H1 (cell line): ENCODE data around the gene ACTN4. TPM values are rescaled to one million over a fixed set of nuclear protein-coding genes. Genes with fewer than 3 reads are reported as not detected.

ENCODE experiments used
- CTCF ChIA-PET: fragments of 300-600 bp; sonication (Branson Sonifier 250); formaldehyde crosslinking; loops from one replicate; lab custom pipeline; 2021; ENCODE audit not compliant: partially characterized antibody; lab: Charles Lee
- POLR2A ChIA-PET: fragments of 300-600 bp; sonication (Branson Sonifier 250); formaldehyde crosslinking; loops from one replicate; lab custom pipeline; 2021; ENCODE audit warnings: inconsistent platforms; ENCODE audit not compliant: partially characterized antibody; lab: Charles Lee
- DNase-seq, 2 experiments: peaks; one replicate each; pipeline versions ENCODE4 v3.0.0 to v3.0.0-alpha.2; 2010 to 2022; ENCODE audit warnings: low spot score in 2 of 2, low read depth in 1 of 2, mixed read lengths in 1 of 2
- FAIRE-seq: peaks from 2 replicates; lab custom pipeline; 2011; peaks lifted over from hg19 to GRCh38; lab: Jason Lieb, UNC
- H2AFZ ChIP-seq: 2 replicates; pipeline ENCODE4 v1.8.1; 2012; ENCODE audit warnings: low read length, inconsistent platforms
- H2AK5ac ChIP-seq: 2 replicates; pipeline ENCODE4 v1.6.1; 2013; ENCODE audit warnings: low read depth, low read length
- H2BK120ac ChIP-seq: replicated peaks from 2 replicates; pipeline ENCODE3; 2013; ENCODE audit warnings: low read depth, low read length, inconsistent platforms
- H2BK12ac ChIP-seq: 2 replicates; pipeline ENCODE4 v1.6.1; 2013; ENCODE audit warnings: low read depth, low read length
- H2BK15ac ChIP-seq: 2 replicates; pipeline ENCODE4 v1.6.1; 2013; ENCODE audit warnings: low read length
- H2BK20ac ChIP-seq: 2 replicates; pipeline ENCODE4 v1.6.1; 2013; ENCODE audit warnings: low read length
- H2BK5ac ChIP-seq: 2 replicates; pipeline ENCODE4 v1.6.1; 2013; ENCODE audit warnings: low read depth, low read length
- H3K14ac ChIP-seq: 2 replicates; pipeline ENCODE4 v1.6.1; 2013; ENCODE audit warnings: inconsistent platforms; ENCODE audit not compliant: insufficient read length
- H3K18ac ChIP-seq: 2 replicates; pipeline ENCODE4 v1.6.1; 2013; ENCODE audit warnings: low read length; ENCODE audit errors: extremely low read depth
- H3K23ac ChIP-seq: 2 replicates; pipeline ENCODE4 v1.6.1; 2013; ENCODE audit warnings: inconsistent platforms; ENCODE audit not compliant: insufficient read length
- H3K23me2 ChIP-seq: 2 replicates; pipeline ENCODE4 v1.6.1; 2013; ENCODE audit warnings: low read depth, low read length
- H3K27ac ChIP-seq: 2 replicates; pipeline ENCODE4 v1.6.1; 2011; ENCODE audit warnings: low read depth, low read length, inconsistent platforms
- H3K27me3 ChIP-seq, 4 experiments: replicated peaks in 1 of 4; 1 replicate in 1 of 4; 2 replicates in 3 of 4; pipeline versions ENCODE4 v1.6.1 to v1.8.1; 2011 to 2013; ENCODE audit warnings: low read length in 3 of 4, mild to moderate bottlenecking in 3 of 4, inconsistent platforms in 2 of 4, mixed read lengths in 2 of 4, moderate library complexity in 1 of 4; ENCODE audit not compliant: control insufficient read depth in 3 of 4, insufficient read depth in 3 of 4; ENCODE audit errors: extremely low read depth in 1 of 4
- H3K36me3 ChIP-seq, 4 experiments: 2 replicates each; pipeline versions ENCODE4 v1.6.1 to v1.8.1; 2011 to 2013; ENCODE audit warnings: mild to moderate bottlenecking in 4 of 4, low read length in 3 of 4, moderate library complexity in 2 of 4, control low read depth in 1 of 4, inconsistent platforms in 1 of 4; ENCODE audit not compliant: insufficient read depth in 4 of 4, control insufficient read depth in 2 of 4
- H3K4ac ChIP-seq: replicated peaks from 2 replicates; pipeline ENCODE3; 2013; ENCODE audit warnings: low read length, low read depth, mixed read lengths, inconsistent platforms; ENCODE audit not compliant: insufficient read length
- H3K4me1 ChIP-seq, 4 experiments: replicated peaks in 1 of 4; 1 replicate in 1 of 4; 2 replicates in 3 of 4; pipeline versions ENCODE4 v1.6.1 to v1.8.1; 2011 to 2013; ENCODE audit warnings: low read length in 3 of 4, inconsistent platforms in 2 of 4, mixed read lengths in 1 of 4; ENCODE audit not compliant: insufficient read depth in 4 of 4, control insufficient read depth in 3 of 4
- H3K4me2 ChIP-seq, 2 experiments: 2 replicates each; pipeline versions ENCODE4 v1.6.1 to v1.8.1; 2011 to 2013; ENCODE audit warnings: low read depth in 2 of 2, low read length in 2 of 2, control low read depth in 1 of 2, inconsistent platforms in 1 of 2, mild to moderate bottlenecking in 1 of 2; ENCODE audit not compliant: insufficient read depth in 1 of 2
- H3K4me3 ChIP-seq, 4 experiments: fragments of 200-600, 300-600 bp in 1 of 4; sonication (generic), shearing (Covaris generic), sonication (Bioruptor Twin) in 1 of 4; 2 replicates each; pipeline versions ENCODE4 v1.5.1 to v1.8.1; 2011 to 2016; ENCODE audit warnings: low read length in 4 of 4, low read depth in 3 of 4, control low read depth in 2 of 4, inconsistent platforms in 2 of 4, mild to moderate bottlenecking in 2 of 4, mixed read lengths in 1 of 4, moderate library complexity in 1 of 4; ENCODE audit not compliant: insufficient read depth in 2 of 4; ENCODE audit errors: extremely low read depth in 1 of 4
- H3K56ac ChIP-seq: replicated peaks from 2 replicates; pipeline ENCODE3; 2013; ENCODE audit warnings: low read depth, mild to moderate bottlenecking, mixed read lengths, low read length, inconsistent platforms; ENCODE audit not compliant: insufficient read length
- H3K79me1 ChIP-seq: 2 replicates; pipeline ENCODE4 v1.6.1; 2013; ENCODE audit warnings: low read depth, low read length, control low read depth
- H3K79me2 ChIP-seq, 2 experiments: 2 replicates each; pipeline versions ENCODE4 v1.6.1 to v1.8.1; 2012 to 2013; ENCODE audit warnings: low read length in 2 of 2, mild to moderate bottlenecking in 2 of 2, inconsistent platforms in 1 of 2; ENCODE audit not compliant: insufficient read depth in 2 of 2, control insufficient read depth in 1 of 2
- H3K9ac ChIP-seq, 4 experiments: replicated peaks in 1 of 4; 1 replicate in 1 of 4; 2 replicates in 3 of 4; pipeline versions ENCODE4 v1.6.1 to v1.8.1; 2011 to 2013; ENCODE audit warnings: low read depth in 3 of 4, low read length in 3 of 4, control low read depth in 2 of 4, mild to moderate bottlenecking in 2 of 4, moderate library complexity in 2 of 4, inconsistent platforms in 1 of 4; ENCODE audit errors: extremely low read depth in 1 of 4
- H3K9me3 ChIP-seq, 2 experiments: 2 replicates each; pipeline versions ENCODE4 v1.6.1 to v1.8.1; 2012 to 2013; ENCODE audit warnings: mild to moderate bottlenecking in 2 of 2, moderate library complexity in 2 of 2, control low read depth in 1 of 2, inconsistent platforms in 1 of 2, low read depth in 1 of 2, low read length in 1 of 2, mixed read lengths in 1 of 2; ENCODE audit not compliant: insufficient read depth in 2 of 2
- H4K20me1 ChIP-seq, 2 experiments: replicated peaks in 1 of 2; 2 replicates each; pipeline versions ENCODE3 to v1.8.1; 2011 to 2013; ENCODE audit warnings: inconsistent platforms in 2 of 2, low read length in 2 of 2, mild to moderate bottlenecking in 1 of 2; ENCODE audit not compliant: insufficient read depth in 2 of 2, control insufficient read depth in 1 of 2
- H4K5ac ChIP-seq: 2 replicates; pipeline ENCODE4 v1.6.1; 2013; ENCODE audit warnings: low read length, low read depth, mixed read lengths, inconsistent platforms; ENCODE audit not compliant: insufficient read length
- H4K8ac ChIP-seq: 2 replicates; pipeline ENCODE4 v1.8.0; 2013; ENCODE audit warnings: mild to moderate bottlenecking, moderate library complexity, low read length, inconsistent platforms; ENCODE audit not compliant: insufficient read depth; ENCODE audit errors: extremely low read depth
- H4K91ac ChIP-seq: replicated peaks from 2 replicates; pipeline ENCODE3; 2013; ENCODE audit warnings: low read length, mixed read lengths, inconsistent platforms; ENCODE audit not compliant: insufficient read length
- ASH2L ChIP-seq: fragments of 200-600, 300-600 bp; sonication (generic); IDR thresholded peaks from one replicate; pipeline ENCODE4 v1.7.1; 2017; ENCODE audit warnings: low read length
- SRF ChIP-seq: IDR thresholded peaks from 2 replicates; pipeline ENCODE4 v1.6.1; 2011; ENCODE audit warnings: mild to moderate bottlenecking, low read depth, low read length, moderate library complexity
- TEAD4 ChIP-seq: IDR thresholded peaks from 2 replicates; pipeline ENCODE4 v1.6.1; 2012; ENCODE audit warnings: low read depth, low read length, inconsistent platforms, mixed read lengths
- WGBS, 2 experiments: shearing (Covaris generic) in 1 of 2; methylation state at CpG; one replicate each; pipeline versions ENCODE4 v1.1.6 to v1.1.7; 2013 to 2015; ENCODE audit warnings: low lambda C conversion rate in 2 of 2, mixed read lengths in 2 of 2, inconsistent platforms in 1 of 2, low coverage in 1 of 2, missing lambda C conversion rate in 1 of 2; ENCODE audit not compliant: insufficient replicate concordance in 2 of 2, insufficient coverage in 1 of 2, insufficient read length in 1 of 2; ENCODE audit errors: extremely low coverage in 1 of 2, missing lambda C conversion rate in 1 of 2; 5-methylcytosine and 5-hydroxymethylcytosine counted together
- polyA plus RNA-seq, 7 experiments: library from polyadenylated mRNA; depleted of rRNA in 3 of 7; stranded (reverse) in 5 of 7; unstranded in 2 of 7; fragments of >200 nt in 5 of 7; fragments of 200-250 nt in 2 of 7; gene quantifications; 1 replicate in 5 of 7; 2 replicates in 1 of 7; 4 replicates in 1 of 7; pipeline versions ENCODE4 v1.2.1 to v1.2.3, GENCODE V29; 2011 to 2013; ENCODE audit warnings: missing spikeins in 2 of 7, mixed read lengths in 2 of 7
- total RNA-seq: library from RNA; stranded (reverse); fragmentation: NEBNext Ultra II Directional; extraction: Animal tissue kit (Norgen Biotek cat#: 25700); gene quantifications from 2 replicates; pipeline ENCODE4 v1.2.1, GENCODE V29; 2021

ACTN4 gene
- total and polyA plus RNA-seq, 2 of the 8 experiments (the other 6 are each of a cell fraction or from before 2014, with no cell fraction given), result 211 to 520 TPM

GRCh38 chr19:38705197-38706019 lies 58.0 kb downstream of the ACTN4 start:
- no peak overlapping the region; a peak in 2 of 7 replicates for H3K9ac ChIP-seq
- CTCF ChIA-PET, result interaction anchor here (0.7 to 1.2 kb wide), 2 partner anchors 46 to 112 kb away, joined by 3 to 4 read pairs; no protein-coding TSS in a partner anchor
- FAIRE-seq, result no peak

More at GRCh38 chr19:38705197-38706019, 58.0 kb downstream of the ACTN4 start:
- no peak for DNase-seq
- Histone ChIP-seq H2BK12ac (no peak overlapping the region), H3K4me2 (no peak overlapping the region), H3K23me2 (no peaks in the 10 kb centered on the region), H3K23ac (no peak overlapping the region), H2BK15ac (no peak overlapping the region), H2AK5ac (no peak overlapping the region), H4K91ac (no peak overlapping the region), H4K5ac (no peak overlapping the region), H3K79me2 (no peaks in the 10 kb centered on the region; a peak in 1 of 4 replicates), H3K79me1 (peaks cover 8% of the 10 kb centered on the region), H4K20me1 (peaks cover 9 to 18% of the 10 kb centered on the region in 2 experiments), H3K4me3 (no peak overlapping the region), H3K36me3 (peaks cover 51 to 90% (median 65%) of the 10 kb centered on the region in 4 experiments), H4K8ac (0 out of 2 replicates have a peak overlapping the region, but pooled peaks have one; percentile 14), H3K18ac (no peak overlapping the region), H3K4ac (no peak overlapping the region), H3K56ac (no peak overlapping the region), H2AFZ (no peak overlapping the region), H3K27me3 (no peaks in the 10 kb centered on the region; a peak in 1 of 7 replicates), H2BK120ac (no peak overlapping the region), H3K9me3 (no peaks in the 10 kb centered on the region), H3K4me1 (no peaks in the 10 kb centered on the region), H3K27ac (no peak overlapping the region), H2BK20ac (no peak overlapping the region), H2BK5ac (no peak overlapping the region; the same call in 1 of the 2 replicates), H3K14ac (no peak overlapping the region)
- POLR2A ChIA-PET, result interaction anchor here (0.8 to 2.6 kb wide), 5 partner anchors 9 to 69 kb away, joined by 3 to 9 read pairs (median 3); no protein-coding TSS in a partner anchor
- 88% methylated on average over 22 of the region's 22 CpGs; no CpG with 5 or more reads in 1 of the 2 experiments for WGBS, 2 experiments
- TF ChIP-seq SRF (no peak), ASH2L (no peak), TEAD4 (no peak)
